GM10266 (cell line): ENCODE measurements around the gene NUTM1.
"Not testable (repeated sequence)": the region's sequence is repeated elsewhere in the genome, so short reads cannot be mapped to it uniquely, and the experiment has no call there.

Experiments
- DNase-seq: peaks from one replicate; pipeline ENCODE4 v3.0.0; 2012; ENCODE audit errors: extremely low spot score
- TF ChIP-seq, protein P1 (sequence below): IDR thresholded peaks from 2 replicates; pipeline ENCODE4 v1.5.1; 2012; ENCODE audit warnings: mild to moderate bottlenecking, low read depth; ENCODE audit not compliant: control insufficient read depth, insufficient read depth; ENCODE audit errors: missing control alignments

NUTM1 gene

DNA sequence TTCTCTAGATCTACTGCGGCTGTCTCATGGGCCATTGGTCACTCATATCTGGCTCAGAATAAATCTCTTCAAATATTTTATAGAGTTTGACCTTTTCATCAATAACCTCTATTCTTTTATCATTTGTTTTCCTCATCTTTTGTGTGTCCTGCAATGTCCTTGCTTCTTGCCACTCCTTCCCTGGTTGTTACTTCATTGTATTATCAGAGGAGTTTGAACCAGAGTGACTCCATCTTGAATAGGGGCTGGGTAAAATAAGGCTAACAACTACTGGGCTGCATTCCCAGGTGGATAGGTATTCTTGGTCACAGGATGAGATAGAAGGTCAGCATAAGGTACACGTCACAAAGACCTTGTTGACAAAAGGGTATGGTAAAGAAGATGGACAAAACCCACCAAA is 33.7 kb downstream of the NUTM1 start:
- TF ChIP-seq, protein P1, sequence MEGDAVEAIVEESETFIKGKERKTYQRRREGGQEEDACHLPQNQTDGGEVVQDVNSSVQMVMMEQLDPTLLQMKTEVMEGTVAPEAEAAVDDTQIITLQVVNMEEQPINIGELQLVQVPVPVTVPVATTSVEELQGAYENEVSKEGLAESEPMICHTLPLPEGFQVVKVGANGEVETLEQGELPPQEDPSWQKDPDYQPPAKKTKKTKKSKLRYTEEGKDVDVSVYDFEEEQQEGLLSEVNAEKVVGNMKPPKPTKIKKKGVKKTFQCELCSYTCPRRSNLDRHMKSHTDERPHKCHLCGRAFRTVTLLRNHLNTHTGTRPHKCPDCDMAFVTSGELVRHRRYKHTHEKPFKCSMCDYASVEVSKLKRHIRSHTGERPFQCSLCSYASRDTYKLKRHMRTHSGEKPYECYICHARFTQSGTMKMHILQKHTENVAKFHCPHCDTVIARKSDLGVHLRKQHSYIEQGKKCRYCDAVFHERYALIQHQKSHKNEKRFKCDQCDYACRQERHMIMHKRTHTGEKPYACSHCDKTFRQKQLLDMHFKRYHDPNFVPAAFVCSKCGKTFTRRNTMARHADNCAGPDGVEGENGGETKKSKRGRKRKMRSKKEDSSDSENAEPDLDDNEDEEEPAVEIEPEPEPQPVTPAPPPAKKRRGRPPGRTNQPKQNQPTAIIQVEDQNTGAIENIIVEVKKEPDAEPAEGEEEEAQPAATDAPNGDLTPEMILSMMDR: no peak

DNA sequence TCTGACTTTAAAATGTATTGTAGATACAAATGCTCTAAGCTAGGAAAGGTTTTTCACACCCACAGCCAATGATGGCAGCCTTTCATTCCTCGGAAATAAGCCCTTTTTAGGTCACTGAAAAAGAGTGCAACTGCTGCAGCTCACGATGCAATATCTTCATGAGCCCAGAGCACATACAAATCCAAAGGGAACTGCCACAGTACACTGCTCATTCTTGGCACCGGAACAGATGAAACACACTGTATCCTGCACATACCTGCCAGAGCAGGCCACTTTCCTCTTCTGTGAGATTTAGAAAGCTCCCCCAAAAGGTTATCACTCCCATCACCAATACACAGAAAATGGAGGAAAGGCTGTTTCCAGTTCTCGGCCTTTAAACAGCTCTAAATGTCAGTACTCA is 37.4 kb downstream of the NUTM1 start:
- DNase-seq: not testable (repeated sequence)

More for the DNA sequence above, 33.7 kb downstream of the NUTM1 start:
- DNase-seq: no peak

DNA sequence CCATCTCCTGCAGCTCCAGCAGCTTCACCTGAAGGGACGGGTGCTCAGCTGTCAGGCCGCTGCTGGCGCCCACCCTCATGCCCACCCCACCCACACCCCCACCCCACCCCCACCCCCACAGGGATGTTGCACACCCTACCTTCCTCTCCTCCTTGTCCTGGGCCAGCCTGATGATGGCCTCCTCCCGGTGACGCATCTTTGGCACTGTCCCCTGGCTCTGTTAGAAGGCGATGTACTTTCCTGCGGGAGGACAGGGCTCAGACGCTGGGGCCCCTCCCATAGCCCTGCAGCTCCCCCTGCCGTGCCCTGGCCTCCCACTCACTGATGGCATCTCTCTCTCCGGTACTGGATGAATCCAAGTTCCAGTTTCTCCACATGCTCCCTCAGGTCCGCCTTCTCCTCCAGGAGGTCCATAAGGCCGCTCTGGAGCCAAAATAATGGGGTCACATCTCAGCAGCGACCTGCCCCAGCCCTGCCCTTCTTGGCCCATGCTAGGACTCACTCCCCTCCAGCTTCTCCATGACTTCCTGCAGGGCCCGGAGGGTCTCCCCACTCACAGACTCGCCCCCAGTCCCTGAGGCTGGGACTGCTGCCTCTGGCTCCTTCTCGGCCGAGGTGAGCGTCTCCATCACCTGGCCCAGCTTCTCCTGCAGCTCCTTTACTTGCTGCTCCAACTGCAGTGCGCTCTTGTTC is 38.9 kb downstream of the NUTM1 start:
- not testable (repeated sequence) for DNase-seq

DNA sequence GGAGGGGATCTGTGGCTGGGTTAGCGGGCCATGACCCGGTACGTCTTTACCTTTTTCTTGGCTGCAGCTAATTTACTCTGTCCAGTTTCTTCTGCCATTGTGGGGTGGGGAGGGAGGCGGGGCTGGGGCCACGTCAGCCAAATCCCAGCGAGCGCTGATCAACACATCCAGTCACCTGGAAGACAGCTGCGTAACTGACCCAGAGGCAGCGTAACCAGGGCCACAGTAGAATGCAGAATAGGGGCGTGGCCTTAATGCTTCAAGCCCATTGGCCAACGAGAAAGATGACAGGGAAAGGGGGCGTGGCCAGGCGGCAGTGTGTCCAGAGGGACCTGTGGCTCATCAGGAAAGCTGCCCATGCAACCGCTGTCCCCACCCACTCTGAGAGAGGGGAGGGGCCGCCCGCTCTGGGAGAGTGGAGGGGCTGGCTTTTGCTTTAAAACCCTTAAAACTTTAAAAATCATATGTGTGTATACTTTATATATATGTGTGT is 46.5 kb downstream of the NUTM1 start:
- DNase-seq: not testable (repeated sequence)

DNA sequence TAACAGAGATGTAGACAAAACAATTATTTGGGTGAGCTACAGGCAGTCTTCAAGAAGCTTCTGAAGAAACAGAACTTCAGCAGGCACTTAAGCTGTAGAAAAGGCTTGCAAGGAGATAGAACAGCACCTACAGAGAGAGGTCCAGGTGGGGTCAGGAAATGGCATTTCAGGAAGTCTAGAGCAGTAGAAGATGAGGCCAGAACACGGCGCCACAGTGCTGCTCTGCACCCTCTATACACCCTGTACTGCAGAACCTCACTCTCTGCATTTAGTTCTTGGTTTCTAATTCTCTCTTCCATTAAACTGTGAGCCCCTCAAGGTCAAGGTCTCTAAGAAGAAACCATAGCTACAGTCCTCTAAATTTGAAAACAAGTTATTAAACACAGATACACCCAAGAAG is 49.9 kb downstream of the NUTM1 start:
- not testable (repeated sequence) for DNase-seq

DNA sequence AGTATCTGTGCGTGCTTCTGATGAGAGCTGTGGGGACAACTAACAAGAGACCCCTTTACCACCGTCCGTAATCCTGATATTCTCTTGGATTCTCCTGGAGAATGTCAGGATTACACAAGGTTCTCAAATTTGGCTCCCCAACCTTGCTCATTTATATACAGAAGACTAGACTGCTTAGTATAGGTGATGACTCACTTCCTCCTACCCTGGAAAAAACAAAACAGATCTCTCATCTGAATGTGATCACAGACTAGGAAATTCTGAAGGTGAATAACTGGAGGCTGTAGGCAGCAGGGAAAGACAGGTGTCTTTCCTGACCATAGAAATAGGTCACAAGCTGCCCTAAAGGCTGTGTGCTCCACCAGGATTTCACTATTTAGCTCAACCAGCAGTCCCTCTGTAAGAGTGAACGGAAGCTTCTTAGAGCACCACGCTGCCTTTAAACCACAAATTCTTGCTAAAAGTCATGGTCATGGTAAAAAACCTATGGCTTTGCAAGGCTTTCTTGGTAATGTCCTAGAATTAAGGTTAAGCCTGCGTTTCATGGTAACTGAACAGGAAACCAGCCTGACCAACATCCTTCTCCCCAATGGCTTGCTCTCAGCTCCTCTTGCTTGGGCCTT is 54.6 kb downstream of the NUTM1 start:
- DNase-seq: not testable (repeated sequence)

DNA sequence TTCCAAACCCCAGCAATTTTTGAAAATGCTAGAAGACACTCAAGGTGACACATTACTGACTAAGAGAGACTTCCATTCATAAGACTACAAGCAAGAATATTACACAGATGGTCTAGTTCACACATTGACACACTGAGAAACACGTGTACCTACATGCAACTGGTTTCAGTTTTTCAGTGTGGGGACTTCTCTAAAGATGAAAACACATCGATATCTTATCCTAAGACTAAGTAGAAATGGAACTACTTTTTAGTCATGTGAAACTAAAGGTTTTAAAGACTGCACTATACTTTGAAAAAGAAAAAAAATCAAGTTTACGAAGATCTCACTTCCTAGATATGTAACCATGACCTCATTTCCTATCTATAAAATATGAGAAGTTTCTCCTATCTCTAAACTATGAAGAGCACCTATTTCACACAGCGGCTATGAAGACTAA is 60.1 kb downstream of the NUTM1 start:
- not testable (repeated sequence) for DNase-seq

DNA sequence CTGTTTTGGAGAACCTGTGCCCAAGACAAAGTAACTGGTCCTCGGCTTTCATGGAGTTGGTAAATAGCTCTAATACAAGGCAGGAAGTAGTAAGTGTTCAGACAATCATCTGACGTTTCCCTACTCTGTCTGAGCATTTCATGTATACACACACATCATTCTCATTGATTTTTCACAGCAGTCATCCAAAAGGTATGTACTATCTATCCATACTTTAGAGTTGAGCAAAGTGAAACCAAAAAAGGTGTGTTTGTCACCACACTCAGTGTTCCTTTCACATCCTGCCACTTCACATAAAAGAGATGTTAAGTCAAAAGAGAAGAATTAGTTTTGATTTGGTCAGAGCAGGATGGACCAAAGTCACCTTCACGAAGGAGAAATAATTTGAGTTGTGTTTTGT is 60.8 kb downstream of the NUTM1 start:
- not testable (repeated sequence) for DNase-seq
